ENCODE results near the gene LARP1B.
"Not testable (repeated sequence)": the region's sequence is repeated elsewhere in the genome, so short reads cannot be mapped to it uniquely, and the experiment has no call there.

The LARP1B gene

DNA sequence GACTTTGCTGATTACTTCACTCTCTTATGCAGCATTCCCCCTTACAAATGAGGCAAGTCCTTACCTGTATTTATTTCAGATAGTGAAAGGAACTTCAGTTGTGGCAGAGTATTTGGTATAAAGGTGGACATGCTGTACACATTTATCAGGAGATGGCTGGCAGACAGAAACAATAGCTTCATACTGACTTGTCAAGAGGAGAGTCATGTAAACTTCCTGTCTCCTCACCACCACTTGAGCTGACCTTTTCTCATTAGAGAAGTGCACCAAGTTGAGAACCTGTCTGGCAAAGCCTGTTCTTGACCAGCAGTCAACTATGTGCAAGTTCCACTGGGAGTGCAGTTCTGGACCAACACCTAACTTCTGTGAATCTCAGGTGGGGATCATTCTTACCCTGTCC lies 80.8 kb downstream of the LARP1B start:
- DNase-seq, result no peak

DNA sequence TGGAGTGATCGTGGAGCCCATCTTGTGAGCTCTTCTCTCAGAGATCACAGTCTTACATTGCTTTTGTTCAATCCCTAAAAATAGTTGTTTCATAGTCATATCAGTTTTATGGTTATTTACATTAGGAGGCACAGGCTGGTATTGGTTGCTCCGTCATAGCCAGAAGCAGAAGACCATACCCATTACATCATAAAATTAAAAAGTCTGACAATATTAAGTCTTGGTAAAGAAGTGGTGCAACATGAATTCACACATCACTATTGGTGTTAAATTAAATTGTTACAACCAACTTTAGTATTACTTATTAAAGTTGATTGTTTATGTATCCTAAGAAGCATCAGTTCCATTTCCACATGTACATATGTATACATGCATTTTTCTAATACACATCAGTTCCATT lies 84.6 kb downstream of the LARP1B start:
- no peak for DNase-seq

DNA sequence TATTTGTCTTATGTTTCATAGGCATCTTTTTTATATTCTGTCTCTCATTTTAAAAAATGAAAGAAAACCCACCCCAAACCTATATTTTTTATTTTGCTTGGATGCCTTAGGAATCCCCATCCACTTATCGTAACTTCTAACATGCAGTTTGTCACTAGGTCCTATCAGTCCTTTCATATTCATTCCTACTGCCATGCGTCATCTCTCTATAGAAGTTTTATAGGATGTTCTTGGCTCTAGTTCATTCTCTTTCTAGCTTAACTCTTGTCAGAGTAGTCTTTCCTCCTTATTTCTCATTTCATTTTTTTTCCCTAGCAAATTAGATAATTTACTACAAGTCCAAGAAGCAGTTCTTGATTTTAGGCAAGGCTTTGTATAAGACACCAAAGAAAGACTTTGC lies 92.7 kb downstream of the LARP1B start:
- no peak for DNase-seq

DNA sequence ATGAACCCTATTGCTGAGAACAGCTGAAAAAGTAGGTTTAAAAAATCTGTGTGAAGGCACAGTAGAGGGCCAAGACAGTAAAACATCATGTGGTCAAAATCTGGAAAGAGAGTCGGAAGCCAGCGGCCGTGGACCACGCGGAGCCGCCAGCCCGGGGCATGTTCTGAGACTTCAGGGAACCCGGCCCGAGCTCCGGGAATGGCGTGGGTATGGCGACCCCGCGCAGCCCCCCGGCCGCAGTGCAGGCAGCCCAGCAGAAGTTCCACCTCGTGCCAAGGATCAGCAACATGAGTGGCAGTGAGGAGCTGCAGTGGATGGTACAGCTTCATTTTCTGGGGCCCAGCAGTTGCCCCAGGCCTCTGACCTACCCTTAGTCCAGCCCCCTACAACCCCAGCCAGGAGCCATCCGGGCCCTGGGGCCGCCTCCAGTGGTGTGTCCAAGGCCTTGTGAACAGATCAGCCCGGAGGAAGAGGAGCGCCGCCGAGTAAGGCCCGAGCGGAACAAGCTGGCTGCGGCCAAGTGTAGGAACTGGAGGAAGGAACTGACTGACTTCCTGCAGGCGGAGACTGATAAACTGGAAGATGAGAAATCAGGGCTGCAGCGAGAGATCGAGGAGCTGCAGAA lies 94.2 kb downstream of the LARP1B start:
- DNase-seq, result no peak

DNA sequence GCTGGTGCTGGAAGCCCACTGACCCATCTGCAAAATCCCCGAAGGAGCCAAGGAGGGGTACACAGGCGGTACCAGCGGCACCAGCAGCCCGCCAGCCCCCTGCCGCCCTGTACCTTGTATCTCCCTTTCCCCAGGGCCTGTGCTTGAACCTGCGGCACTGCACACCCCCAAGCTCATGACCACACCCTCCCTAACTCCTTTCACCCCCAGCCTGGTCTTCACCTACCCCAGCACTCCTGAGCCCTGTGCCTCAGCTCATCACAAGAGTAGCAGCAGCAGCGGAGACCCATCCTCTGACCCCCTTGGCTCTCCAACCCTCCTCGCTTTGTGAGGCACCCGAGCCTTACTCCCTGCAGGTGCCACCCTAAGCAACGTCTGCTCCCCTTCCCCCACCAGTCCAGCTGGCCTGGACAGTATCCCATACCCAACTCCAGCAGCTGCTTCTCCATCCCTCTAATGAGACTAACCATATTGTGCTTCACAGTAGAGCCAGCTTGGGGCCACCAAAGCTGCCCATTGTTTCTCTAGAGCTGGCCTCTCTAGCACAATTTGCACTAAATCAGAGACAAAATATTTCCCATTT lies 94.9 kb downstream of the LARP1B start:
- no peak for DNase-seq

DNA sequence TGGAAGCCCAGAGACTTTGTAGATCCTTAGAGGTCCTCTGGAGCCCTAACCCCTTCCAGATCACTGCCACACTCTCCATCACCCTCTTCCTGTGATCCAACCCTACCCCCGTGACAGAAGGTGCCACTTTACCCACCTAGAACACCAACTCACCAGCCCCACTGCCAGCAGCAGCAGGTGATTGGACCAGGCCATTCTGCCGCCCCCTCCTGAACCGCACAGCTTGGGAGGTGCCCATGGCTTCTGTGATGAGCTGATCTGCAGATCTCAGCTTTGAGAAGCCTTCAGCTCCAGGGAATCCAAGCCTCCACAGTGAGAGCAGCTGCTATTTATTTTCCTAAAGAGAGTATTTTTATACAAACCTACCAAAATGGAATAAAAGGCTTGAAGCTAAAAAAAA lies 95.4 kb downstream of the LARP1B start:
- DNase-seq, result not testable (repeated sequence)

DNA sequence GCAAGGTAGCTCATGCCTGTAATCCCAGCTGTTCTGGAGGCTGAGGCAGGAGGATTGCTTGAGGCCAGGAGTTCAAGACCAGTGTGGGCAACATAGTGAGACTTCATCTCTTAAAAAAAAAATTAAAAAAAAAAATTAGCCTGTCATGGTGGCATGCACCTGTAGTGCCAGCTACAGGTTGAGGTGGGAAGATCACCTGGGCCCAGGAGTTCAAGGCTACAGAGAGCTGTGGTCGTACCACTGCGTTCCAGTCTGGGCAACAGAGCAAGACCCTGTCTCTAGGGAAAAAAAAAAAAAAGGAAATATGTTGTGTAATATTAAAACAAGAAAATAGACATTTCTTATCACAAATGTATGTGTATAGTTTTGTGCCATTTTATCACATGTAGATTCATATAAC lies 97.8 kb downstream of the LARP1B start:
- no peak for DNase-seq

DNA sequence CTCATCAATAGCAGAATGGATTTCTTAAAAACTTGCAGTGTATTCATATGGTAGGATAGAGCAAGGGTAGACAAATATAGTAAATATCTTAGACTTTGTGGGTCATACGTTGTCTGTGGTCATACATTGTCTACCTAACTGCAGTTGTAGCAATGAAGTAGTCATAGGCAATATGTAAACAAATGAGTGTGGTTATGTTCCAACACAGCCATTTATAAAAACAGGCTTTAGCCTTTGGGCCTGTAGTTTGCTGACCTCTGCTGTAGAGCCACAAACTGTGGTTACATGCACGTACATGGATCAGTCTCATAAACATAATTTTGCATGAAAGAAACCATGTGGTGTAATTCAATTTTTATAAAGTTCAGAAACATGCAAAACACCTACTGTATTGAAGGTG lies 98.9 kb downstream of the LARP1B start:
- no peak for DNase-seq

DNA sequence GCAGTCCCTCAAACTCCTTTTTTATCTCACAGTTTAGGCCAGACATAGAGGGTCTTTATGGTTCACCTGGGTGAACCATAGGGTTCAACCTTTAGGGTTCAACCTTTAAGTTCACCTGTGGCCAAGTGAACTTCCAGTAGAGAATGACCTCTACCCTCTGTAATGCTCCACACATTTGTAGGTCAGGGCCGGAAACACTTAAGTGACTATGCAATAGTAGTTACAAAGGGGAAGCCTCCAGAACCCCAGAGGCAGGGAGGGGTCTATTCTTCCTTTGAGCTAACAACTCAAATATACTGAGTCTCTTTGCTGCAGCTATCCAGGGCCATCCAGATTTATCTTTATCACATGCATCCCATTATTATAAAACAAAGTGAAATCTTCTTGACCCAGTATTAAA lies 100.0 kb downstream of the LARP1B start:
- no peak for DNase-seq

DNA sequence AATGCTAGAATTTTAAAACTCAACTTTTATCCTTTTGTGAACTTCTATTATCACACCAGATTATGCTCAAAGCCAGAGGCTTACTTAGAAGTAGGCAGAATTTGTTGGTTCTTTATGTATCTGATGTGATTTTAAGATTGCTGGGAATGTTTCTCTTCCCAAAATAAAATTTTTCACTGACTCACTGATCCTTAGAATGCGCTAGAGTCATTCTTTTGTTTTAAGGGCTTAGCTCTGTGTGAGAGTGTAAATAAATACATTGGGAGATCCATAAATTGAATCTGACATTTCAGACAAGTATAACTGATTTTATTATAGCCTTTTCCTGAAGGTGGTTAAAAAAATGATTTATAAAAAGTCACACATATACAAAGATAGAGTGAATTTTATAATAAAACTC lies 101.3 kb downstream of the LARP1B start:
- no peak for DNase-seq

DNA sequence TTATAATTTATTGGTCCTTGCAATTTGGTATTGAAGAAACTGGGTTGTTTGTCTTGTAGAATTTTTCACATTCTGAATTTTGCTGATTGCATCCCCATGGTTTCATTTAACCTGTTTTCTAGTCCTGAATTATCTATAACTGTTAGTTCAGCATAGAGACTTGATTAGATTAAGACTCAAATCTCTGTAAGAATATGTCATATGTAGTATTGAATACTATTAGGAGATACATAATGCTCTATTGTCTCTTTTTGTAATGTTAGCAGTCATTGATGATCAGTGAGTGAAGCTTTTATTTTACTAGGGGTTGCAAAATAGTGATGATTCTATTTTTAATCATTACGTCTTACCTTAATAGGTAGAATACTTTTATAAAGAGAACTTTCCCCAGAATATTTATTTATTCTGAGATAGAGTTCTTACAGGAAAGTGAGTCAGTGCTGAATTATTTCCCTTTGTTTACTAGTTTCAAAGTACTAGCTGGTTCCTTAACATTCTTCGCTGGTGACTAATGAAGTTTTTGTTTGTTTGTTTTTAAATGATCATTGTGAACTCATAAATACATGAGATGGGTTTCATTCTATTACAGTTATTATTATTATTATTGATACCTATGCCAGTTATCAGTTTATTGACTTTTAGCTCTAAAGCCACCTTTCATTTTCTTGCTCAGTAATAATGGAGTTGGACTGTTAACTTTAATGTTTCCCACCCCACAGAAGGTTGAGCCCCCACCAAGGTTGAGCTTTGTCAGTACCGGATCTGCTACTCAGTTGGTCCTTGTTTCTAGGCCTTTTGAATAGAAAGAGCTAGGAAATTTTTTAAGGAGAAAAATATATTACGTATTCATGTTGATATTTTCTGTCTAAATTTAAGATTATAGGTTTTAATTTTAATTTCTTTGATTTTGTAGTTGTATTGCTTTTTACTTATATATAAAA lies 102.3 kb downstream of the LARP1B start:
- no peak for DNase-seq

DNA sequence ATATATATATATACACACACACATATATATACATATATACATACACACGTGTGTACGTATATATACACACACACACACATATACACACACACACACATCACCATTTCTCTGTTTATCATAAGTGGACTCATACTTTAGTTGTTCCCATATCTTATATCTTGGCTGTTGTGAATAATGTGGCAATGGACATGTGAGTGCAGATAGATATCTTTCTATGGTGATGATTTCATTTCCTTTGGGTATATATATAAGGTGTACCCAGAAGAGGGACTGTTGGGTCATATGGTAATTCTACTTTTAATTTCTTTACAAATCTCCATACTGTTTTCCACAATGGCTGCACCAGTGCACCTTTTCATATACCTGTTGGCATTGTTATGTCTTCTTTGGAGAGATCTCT lies 105.9 kb downstream of the LARP1B start:
- no peak for DNase-seq

DNA sequence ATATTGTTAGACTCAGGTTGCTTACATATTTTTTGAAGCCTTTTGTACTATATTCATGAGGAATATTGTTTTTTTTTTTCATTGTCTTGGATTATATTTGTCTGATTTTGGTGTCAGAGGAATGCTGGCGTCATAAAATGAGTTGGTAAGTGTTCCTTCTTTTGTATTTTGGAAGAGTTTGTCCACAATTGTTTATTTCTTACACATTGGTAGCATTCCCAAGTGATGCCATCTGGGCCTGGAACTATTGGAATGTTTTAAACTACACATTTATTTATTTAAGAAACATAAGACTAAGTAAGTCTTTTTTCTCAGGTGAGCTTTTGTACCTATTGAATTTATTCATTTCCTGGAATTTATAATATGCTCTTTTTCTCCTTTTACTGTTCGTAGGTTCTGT lies 107.6 kb downstream of the LARP1B start:
- no peak for DNase-seq

DNA sequence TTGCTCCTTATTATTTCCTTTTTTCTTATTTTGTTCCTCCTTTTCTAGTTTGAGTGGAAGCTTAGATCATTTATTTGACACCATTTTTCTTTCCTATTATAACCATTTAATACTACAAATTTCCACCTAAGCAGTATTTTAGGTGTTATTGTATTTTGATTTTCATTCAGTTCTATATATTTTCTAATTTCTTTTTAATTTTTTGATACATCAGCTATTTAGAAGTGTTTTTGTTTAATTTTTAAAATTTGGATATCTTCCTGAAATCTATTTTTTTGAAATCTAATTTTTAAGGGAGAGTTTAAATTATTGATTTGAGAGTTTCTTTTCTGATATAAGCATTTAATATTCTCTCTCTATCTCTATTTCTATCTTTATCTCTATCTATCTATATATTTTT lies 108.1 kb downstream of the LARP1B start:
- no peak for DNase-seq

DNA sequence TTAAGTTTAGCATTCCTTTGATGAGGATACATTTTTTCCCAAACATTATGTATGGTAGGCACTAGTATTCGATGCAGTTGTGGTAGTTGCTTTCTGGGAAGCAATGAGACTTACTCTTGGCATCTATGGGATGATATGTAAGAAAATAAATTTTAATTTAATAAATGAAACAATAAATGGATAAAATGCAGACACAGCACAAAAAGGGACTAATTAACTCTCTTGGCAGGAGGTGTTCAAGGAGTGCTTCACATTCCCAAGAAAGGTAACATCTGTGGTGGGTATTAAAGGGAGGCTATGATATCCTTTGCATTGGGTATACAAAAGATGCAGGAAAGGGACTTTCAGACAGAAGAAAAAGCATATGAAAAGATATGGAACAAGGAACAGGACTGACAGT lies 115.5 kb downstream of the LARP1B start:
- DNase-seq, result no peak

DNA sequence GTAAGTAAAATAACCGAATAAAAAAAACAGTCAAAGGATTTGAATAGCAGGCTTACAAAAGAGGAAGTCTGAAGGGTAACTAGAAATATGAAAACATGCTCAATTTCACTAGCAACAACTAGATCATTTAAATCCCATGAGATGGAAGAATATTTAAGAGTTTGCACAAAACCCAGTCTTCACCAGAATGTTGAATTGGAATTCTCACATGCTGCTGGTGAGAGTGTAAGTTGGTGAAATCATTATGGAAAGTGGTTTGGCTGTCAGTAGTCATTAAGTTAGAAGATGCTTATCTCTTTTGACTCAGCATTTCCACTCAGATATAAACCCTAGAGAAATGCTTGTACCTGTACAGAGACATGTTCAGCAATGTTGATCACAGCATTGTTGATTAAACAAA lies 116.4 kb downstream of the LARP1B start:
- no peak for DNase-seq

DNA sequence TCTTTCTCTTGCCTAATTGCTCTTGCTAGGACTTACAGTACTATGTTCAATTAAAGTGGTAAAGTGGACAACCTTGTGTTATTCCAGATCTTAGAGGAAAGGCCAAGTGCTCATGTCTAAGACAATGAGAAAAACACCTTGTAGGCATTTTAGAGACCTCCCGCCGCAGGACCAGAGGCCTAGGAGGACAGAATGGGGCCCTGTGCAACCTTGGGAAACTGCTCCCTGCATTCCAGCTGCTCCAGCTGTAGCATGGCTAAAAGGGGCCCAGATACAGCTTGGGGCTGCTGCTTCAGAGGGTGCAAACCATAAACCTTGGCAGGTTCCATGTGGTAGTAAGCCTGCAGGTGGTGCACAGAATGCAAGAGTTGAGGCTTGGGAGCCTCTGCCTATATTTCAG lies 125.5 kb downstream of the LARP1B start:
- DNase-seq, result no peak

DNA sequence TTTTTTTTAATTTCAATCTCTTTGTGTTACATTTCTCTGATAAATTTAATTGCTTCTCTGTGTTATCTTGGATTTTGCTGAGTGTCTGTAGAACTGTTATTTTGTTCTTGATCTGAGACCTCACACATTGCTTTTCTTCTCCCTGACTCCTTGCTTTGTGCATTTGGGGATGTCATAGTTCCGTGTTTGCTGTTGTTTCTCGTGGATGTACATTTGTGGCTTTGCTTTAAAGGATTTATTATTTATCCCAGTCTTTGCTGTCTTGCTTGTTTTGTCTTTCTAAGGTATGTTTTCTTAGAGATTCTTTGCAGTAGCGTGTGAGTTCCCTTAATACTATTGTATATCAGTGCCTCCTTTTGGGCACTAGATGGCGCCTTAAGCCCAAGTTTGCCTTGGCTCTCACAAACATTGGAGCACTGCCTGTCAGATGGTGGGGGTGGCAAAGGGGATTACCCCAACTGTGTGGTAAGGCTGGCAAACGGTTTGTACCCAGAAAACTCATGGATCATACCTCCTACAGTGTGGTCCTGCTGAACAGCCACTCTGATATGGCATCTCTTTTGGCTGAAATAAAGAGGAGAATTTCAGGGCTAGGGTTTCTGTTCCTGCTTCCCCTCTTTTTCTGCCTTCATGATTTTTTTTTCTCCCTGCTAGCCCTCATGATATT lies 130.1 kb downstream of the LARP1B start:
- DNase-seq, result peak; percentile 53

DNA sequence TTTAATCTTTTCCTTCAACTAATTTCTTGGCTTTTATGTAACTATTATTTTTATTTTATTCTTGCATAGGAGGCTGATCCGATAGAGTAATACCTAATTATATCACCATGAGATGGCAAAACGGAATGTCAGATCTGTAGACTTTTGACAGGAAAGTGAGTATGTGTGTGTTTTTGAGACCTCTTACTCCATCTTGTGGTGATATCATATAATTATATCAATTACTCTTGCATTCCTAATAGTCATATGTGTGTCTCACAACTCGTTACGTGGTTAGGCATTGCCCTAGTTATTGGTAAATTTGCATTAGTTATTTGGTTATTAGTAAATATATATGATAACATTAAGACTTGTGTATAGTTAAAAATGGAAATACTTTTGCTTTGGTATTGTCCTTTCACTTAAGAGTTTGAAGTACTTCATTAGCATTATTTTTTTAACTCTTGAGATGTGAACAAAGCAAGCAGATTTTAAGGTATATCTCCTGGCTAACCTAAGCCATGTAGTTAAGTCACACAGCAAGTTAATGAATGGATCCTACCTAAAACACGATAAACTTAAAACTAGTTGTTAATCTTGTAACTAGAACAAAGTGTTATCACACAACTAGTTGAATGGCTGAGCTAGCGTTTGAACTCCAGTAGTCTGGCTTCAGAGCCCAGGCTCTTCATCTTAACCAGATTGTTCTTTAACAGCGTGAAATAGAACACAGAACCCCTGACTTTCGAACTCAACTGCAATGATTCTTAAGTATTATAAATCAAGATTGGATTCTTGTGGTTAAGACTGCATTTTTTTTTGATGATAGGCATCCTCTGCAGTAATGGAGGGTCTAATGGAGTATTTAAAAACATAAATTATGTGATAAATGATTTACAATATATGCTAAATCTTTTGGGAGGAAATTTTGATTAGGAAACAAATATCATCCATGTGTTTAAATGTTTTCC lies 159.4 kb downstream of the LARP1B start:
- DNase-seq, result no peak

DNA sequence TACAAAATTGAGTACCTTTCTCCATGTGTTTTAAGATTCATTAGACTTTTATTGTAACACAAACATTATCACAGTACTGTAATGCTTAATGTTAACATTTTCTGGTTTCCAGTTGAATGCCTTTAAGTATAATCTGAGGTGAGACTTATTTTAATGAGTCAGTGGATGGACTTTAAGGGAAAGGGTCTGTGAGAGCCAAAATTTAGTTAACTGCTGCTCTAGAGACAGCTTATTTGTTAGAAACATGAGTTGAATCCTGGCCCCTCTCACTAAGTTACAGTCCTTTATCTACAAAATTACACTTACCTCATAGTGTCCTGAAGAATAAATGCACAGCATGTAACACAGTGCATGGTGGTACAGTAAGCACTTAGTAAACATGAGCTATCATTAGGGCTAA lies 160.5 kb downstream of the LARP1B start:
- DNase-seq, result no peak

DNA sequence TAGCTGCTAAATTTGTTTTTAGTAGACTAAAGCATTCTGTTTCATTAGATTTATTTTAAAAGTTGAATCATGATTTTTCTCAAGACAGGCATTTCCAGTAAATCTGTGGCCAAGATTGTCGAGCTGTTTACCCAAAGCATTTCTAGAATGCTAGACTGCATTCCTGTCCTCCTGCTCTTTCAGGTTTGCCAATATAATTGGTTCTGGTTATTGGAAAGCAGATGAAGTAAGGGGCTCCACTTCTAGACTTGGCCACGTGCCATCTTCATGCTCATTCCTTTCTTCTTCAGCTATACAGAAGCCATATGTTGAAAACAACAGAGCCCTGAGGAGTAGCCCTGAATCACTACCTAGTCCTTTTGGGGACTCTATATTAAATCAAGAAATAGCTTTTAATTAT lies 164.0 kb downstream of the LARP1B start:
- DNase-seq, result no peak

DNA sequence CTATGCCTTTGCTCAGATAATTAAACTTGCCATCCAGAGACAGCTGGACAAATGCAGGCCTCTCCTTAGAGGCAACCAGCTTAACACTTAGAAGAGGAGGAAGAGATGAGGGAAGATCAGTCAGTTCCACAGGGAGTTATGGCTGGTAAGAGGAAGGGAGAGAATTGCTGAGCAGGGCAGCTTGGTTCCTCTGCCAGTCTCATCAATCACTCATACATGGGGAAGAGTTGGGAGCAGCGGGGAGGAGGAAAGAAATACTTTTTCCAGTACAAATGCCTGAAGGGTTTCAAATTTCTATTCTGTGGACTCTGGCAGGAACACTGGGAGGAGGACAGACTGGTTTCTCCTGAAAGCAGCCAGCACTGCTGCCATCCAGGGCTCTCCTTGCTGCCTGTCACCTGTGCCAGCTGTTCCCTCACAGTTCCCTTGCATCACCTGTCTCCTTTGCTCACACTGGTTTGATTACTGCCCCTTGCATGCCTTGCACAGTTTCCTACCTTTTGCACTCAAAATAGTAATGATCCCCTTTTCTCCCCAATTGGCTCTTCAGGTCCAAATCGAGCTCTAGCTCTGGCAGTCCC lies 167.0 kb downstream of the LARP1B start:
- no peak for DNase-seq
